ENCODE results near the gene NELFB.
A peak's percentile ranks its signal among the peaks of the same experiment; 100 is the strongest.

Gene NELFB

GRCh38 chr9:137254624-137255447 lies at the start of gene NELFB:
Gene NELFB, plus strand, starts transcription at chr9:137255327.
- DNase-seq (ENCODE audit: extremely low read depth in 1 of 2, low read depth in 1 of 2) = peak; percentile 88 to 95

GRCh38 chr9:137206602-137207001 lies 48.5 kb upstream of the NELFB start:
- DNase-seq (ENCODE audit: extremely low read depth in 1 of 2, low read depth in 1 of 2) = no peak

DNA sequence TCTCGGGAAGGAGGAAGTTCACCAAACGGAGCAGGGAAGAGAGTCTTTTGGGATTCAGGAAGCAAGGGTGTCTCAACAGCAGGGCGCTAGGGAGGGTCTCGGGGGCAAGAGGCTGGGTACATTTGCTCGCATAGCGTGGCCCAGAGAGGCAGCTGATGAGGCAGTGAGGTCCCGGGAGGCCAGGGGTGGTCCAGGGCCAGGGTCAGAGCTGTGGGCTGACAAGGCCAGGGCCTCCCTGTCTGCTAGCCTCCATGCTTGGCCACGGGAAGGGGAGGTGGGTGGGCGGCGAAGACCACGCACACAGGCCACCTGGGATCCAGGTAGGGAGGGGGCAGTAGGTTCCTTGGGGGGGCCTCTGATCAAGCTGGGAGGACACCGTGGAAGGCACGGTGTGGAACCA lies 43.6 kb upstream of the NELFB start:
- DNase-seq (ENCODE audit: extremely low read depth in 1 of 2, low read depth in 1 of 2) = no peak

GRCh38 chr9:137212520-137212919 lies 42.6 kb upstream of the NELFB start:
- no peak for DNase-seq (ENCODE audit: extremely low read depth in 1 of 2, low read depth in 1 of 2)

GRCh38 chr9:137213160-137214060 lies 41.7 kb upstream of the NELFB start:
- no peak for DNase-seq (ENCODE audit: extremely low read depth in 1 of 2, low read depth in 1 of 2)

GRCh38 chr9:137214620-137215019 lies 40.5 kb upstream of the NELFB start:
- no peak for DNase-seq (ENCODE audit: extremely low read depth in 1 of 2, low read depth in 1 of 2)

DNA sequence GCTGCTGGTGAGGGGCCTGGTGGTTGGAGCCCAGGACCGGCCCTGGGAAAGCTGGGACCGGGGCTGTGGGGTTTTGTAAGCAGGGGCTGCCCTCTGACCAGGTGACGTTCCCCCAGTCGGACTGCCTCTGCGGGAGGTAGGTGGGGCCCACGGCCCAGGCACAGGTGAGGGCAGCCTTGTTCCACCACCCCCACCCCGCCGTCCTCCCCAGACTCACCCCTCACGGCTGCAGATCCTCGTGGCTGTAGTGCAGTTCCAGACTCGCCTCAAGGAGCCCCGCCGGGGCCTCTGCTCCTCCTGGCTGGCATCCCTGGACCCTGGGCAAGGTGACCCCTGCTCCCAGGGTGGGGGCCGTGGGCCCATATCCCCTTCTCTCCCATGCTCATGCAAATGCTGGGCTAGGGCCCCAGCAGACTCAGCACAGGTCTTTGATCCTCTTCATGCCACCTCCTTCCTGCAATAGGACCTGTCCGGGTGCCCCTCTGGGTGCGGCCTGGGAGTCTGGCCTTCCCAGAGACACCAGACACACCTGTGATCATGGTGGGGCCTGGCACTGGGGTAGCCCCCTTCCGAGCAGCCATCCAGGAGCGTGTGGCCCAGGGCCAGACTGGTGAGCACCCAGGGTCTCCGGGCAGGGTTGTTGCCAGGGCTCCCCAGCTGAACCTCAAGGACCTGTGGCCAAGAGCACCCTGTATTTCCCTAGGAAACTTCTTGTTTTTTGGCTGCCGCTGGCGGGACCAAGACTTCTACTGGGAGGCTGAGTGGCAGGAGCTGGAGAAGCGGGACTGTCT lies 39.7 kb upstream of the NELFB start:
- no peak for DNase-seq (ENCODE audit: extremely low read depth in 1 of 2, low read depth in 1 of 2)

DNA sequence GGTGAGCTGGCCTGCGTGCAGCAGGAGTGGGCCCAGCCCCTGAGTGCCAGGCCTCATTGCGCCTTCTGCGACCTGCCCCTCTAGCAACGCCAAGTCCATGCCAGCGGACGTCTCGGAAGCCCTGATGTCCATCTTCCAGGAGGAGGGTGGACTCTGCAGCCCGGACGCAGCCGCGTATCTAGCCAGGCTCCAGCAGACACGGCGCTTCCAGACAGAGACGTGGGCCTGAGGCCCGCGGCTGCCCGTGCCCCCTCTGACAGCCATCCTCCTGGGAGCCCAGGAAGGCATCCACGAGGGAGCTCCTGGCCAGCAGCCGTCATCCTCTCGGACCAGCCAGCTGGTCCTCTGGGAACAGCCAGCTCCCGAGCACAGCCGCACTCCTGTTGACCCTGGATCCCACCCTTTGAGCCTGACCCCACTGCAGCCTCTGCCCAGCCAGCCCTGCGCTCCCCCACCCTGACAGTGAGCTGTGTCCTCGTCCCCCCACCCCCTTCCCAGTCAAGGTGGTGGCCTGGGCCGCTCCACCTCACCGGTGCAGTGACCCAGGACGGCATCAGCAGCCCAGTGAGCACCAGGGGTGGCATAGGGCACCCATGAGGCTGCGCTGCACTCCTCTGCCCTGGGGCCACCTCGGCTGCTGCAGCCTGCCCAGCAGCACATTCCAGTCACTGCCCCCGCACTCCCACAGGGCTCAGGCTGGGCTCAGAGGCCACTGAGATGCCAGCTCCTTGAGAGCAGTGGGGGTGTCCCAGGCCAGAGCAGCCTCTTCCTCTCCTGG lies 38.8 kb upstream of the NELFB start:
- no peak for DNase-seq (ENCODE audit: extremely low read depth in 1 of 2, low read depth in 1 of 2)

GRCh38 chr9:137217276-137218211 lies 37.6 kb upstream of the NELFB start:
- DNase-seq (ENCODE audit: extremely low read depth in 1 of 2, low read depth in 1 of 2) = no peak

GRCh38 chr9:137218212-137218753 lies 36.8 kb upstream of the NELFB start:
- no peak for DNase-seq (ENCODE audit: extremely low read depth in 1 of 2, low read depth in 1 of 2)

DNA sequence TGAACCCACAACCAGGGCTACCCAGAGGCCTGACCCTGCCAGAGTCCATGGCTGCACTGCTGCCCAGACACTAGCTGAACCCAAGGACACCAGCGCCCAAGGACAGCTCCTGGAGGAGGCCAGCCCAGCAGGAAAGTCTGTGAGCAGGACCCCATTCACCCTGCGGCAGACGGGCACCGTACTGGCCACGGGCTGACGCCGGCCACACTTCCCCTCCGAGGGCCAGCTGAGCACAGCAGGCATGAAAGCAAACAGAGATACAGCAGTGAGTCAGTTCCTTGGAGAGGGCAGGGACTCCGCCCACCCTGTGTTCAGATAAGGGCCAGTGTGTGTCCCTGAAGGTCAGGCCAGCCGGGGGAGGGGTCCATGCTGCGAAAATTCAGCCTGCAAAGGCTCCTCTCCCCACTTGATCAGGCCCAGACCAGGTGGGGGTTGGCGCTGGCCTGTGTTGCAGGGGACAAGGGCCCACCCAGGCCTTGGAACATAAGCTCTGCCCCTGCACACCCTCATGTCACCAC lies 36.3 kb upstream of the NELFB start:
- DNase-seq (ENCODE audit: extremely low read depth in 1 of 2, low read depth in 1 of 2) = no peak

DNA sequence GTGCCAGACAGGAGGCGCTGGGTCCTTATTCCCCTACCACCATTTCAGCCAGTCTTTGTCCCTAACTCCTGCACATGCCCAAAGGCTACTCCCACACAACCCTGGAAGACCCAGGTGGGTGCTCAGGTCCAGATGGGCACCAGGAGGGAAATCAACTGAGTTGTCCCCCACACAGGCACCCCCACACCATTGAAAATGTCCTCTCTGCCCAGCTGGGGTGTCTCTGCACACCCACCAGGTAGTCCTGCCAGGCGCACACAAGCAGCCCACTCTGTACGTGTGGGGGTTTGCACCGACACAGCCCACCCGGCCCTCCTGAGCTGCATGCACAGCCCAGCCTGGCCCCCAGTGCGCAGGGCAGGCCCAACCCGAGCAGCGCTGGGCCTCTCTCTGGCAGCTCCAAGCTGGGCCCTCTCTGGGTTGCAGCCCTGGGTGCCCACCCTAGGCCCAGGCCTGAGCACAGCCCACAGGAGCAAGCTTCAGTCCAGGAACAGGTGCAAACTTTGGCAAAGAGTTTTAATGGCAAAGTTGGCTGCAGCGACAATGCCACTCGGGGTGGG lies 35.3 kb upstream of the NELFB start:
- no peak for DNase-seq (ENCODE audit: extremely low read depth in 1 of 2, low read depth in 1 of 2)

- no peak for DNase-seq (ENCODE audit: extremely low read depth in 1 of 2, low read depth in 1 of 2)
Observed at GRCh38 chr9:137220317-137221094, 34.6 kb upstream of the NELFB start.

GRCh38 chr9:137221095-137221505 lies 34.0 kb upstream of the NELFB start:
- no peak for DNase-seq (ENCODE audit: extremely low read depth in 1 of 2, low read depth in 1 of 2)

DNA sequence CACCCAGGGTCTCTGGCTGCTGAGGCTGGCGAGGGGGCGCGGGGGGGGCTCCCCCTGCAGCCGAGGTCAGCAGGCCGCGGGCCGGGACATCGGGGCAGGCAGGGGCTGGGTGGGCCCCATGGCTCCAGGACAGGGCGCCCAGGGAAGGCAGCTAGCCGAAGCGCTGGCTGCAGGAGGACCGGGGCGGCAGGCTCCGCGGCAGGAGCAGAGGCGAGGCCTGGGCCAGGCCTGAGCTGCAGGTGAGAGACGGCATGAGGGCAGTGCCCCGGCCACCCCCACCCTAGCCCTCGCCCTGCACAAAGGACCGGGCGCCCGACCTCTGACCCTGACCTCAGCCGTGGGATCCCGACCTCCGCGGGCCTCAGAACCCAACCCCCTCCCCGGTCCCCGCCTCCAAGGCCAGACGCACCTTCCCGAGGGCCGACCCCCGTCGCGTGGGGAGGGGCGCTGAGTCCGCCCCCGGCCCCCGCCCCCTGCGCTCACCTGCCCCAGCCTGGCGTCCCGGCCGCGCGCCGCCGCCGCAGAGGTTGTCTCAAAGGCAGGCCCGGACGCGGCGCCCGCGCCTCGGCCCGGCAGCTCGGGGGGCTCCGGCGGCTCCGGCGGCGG lies 33.5 kb upstream of the NELFB start:
- no peak for DNase-seq (ENCODE audit: extremely low read depth in 1 of 2, low read depth in 1 of 2)

DNA sequence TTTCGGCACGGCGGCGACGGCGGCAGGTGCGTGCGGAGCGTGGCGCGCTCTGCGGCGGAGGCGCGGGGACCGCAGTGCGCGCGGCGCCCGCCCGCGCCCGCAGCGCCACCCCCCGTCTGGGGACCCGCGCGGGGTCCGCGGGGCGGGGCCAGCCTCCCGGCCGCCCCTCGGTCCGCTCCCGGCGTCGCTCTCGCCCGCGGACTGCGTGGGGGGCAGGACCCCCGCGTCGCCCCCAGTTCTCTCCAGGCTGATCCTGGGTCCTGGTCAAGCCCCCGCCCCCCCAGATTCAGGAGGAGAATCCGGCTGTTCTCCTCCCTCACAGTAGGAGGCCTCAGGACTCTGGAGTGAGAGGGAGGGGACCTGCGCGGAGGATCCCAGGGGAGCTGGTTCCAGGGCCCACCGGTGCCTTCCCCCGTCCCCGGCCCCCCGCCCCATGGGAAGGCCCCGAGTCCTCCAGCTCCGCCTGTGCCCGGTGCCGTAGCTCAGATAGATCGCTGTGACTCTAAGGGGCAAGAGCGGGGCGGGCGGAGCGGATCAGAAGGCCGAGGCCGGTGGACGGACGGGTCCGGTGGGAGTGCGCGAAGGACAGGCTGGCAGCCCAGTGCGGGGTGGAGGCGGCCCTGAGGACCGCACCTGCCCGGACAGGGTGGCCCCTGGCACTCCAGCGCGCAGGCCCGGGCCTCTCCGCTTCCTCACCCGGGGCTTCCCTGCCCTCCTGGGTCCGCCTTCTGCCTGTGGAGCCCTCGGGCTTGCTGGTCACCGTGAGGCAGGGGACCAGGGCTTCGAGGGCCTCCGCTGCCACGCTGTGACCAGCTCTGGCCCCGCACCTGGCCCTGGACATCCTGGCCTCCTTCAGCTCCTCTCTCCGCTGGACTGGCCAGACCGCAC lies 32.7 kb upstream of the NELFB start, which contains the start of gene RNF208:
RNF208 (minus strand) TSS at position 51 of the 888 bp plus-strand sequence. CDS start 1,028 bp downstream, outside the sequence.
- DNase-seq (ENCODE audit: extremely low read depth in 1 of 2, low read depth in 1 of 2) = no peak
